GM18868 (cell line): ENCODE measurements around the gene ATG5.

Experiments used
- ATAC-seq: cut with Tn5 transposase; IDR thresholded peaks from one replicate; pipeline ENCODE4 v1.9.1; 2021; ENCODE audit warnings: mild to moderate bottlenecking, moderate library complexity; ENCODE audit not compliant: unreplicated experiment

Gene ATG5

GRCh38 chr6:106226676-106227075, 98.9 kb downstream of the ATG5 start:
- ATAC-seq: no peak

GRCh38 chr6:106225581-106225980, 100.0 kb downstream of the ATG5 start:
- no peak for ATAC-seq

DNA sequence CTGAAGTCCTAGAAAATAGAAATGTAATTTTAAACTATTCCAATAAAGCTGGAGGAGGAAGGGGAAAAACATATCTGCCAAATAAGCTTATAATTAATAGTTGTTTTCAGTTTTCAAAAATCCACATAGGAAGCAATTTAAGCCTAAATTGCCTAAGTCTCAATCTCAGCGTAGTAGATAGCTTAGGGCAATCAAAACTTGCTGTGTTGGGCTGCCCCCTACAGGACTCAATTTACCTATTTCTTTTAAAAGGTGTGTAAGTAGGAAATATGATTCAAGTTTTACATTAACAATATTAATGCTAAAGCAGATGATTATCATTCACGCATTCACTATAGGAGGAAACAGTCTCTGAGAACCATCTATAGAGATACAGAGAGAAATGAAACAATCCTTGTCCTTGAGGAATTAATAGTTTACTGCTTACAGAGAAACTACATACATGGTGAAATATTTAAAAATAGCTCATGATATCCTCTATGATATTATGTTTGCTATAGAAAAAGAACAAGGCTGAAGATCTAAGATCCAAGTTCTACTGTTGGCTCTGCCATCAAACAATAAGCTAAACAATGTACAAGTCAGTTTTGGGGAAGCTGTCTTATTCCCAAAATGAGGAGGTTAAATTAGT, 102.1 kb downstream of the ATG5 start:
- ATAC-seq: peak; percentile 54

DNA sequence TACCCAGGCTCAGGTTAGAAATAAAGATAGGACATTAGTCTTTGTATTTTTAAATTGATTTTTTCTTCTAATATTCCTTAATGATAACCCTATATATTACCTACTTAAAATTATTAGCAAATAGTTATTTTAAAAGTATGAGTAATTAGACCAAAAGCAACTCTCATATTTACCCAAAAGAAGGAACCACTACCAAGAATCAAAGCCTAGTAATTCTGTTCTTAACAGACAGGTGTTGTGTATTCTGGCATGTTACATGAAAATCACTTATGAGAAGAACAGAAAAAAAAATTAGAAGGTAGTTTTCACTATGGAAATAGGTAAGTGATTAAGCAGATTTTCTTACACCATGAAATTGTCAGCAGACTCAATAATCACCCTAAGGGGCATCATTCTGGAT, 105.1 kb downstream of the ATG5 start:
- peak; percentile 77 for ATAC-seq

DNA sequence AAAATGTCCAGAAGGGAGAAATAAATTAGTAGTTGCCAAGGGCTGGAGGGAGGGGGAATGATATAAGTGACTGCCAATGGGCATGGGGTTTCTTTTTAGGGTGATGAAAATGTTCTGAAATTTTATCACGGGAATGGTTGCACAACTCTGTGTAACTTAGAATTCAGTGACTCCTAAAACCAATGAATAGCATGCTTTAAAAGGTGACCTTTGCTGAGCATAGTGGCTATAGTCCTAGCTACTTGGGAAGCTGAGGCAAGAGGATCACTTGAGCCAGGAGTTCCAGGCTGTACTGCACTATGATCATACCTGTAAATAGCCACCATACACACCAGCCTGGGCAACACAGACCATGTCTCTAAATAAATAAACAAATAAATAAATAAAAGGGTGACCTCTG, 109.0 kb downstream of the ATG5 start:
- ATAC-seq: no peak

DNA sequence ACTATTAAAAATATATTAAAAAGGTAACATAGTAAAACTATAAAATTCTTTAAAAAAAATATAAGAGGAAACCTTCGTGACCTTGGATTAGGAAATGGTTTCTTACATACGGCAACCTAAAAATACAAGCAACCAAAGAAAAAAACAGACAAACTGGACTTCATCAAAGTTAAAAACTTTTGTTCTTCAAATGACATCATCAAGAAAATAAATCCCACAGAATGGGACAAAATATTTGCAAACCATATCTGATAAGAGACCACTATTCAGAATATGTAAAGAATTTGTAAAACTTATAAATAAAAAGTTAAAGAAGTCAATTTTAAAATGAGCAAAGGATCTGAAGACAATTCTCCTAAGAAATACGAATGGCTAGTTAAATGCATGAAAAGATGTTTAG, 110.0 kb downstream of the ATG5 start:
- ATAC-seq: no peak

GRCh38 chr6:106214531-106214930, 111.0 kb downstream of the ATG5 start:
- no peak for ATAC-seq

- ATAC-seq: no peak
These were observed 111.8 kb downstream of the ATG5 start for GRCh38 chr6:106213660-106214289.

GRCh38 chr6:106212576-106212975, 113.0 kb downstream of the ATG5 start:
- ATAC-seq: no peak

DNA sequence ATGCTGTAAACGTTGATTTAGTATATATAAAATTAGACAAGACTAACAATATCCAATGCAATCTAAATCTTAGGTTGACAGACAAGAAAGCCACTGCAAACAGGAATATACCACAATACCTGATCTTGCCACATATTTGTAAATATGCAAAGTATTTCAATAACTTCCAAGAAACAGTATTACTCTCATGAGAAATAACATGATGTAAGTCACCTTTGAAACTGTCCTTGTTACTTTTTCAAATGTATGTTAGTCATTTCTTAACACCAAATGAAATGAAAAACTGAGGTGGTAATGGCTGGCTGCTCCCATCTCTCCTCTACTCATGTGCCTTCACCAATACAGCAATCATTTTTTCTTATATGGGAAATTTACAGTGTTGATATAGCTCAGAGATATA, 118.7 kb downstream of the ATG5 start:
- ATAC-seq: peak; percentile 72

DNA sequence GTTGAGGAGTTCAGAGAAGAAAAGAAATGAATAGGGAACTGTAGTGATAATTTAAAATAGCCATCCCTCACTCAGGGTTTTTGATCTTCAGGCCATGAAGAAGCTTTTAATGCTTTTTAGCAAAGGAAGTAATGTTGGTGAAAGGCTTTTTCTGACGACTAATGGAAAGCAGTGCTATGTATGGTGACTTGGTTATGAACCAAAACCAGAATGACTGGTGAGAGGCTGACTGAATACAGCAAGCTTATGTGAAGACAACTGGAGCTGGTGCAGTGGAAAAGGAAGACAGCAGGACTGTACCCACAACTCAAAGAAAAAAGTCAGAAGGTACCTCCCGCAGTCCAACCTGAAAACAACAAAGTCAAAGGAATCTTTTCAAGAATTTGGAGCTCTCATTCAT, 120.6 kb downstream of the ATG5 start:
- ATAC-seq: no peak

DNA sequence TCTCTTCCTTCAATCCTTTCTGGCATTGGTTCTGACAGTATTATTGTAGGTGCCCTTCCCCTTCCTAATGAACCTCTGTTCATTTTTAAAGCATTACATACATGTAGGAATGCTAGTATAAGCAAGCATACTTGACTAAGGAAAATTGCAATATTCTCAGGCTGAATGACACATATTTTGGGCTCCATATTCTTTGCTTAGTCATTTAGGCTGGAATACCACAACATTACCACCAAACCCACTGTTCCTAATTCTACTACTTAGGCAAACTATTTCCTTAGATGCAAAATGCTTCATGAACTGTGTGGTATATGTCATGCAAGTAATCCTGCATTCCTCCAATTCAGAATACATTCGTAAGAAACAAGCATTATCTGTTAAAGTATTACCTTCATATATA, 125.6 kb downstream of the ATG5 start:
- ATAC-seq: no peak

GRCh38 chr6:106199331-106199730, 126.2 kb downstream of the ATG5 start:
- ATAC-seq: no peak

DNA sequence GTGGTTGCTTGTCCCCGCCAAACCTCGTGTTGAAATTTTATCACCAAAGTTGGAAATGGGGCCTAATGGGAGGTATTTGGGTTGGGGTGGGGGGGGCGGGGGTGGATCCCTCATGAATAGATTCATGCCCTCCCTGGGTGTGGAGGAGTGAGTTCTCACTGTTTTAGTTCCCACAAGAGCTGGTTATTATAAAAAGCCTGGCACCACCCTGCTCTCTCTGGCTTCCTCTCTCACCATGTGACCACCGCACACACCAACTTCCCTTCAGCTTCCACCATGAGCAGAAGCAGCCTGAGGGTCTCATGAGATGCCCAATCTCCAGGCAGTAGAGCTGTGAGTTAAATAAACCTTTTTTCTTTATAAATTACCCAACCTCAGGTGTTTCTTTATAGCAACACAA, 128.1 kb downstream of the ATG5 start:
- no peak for ATAC-seq

DNA sequence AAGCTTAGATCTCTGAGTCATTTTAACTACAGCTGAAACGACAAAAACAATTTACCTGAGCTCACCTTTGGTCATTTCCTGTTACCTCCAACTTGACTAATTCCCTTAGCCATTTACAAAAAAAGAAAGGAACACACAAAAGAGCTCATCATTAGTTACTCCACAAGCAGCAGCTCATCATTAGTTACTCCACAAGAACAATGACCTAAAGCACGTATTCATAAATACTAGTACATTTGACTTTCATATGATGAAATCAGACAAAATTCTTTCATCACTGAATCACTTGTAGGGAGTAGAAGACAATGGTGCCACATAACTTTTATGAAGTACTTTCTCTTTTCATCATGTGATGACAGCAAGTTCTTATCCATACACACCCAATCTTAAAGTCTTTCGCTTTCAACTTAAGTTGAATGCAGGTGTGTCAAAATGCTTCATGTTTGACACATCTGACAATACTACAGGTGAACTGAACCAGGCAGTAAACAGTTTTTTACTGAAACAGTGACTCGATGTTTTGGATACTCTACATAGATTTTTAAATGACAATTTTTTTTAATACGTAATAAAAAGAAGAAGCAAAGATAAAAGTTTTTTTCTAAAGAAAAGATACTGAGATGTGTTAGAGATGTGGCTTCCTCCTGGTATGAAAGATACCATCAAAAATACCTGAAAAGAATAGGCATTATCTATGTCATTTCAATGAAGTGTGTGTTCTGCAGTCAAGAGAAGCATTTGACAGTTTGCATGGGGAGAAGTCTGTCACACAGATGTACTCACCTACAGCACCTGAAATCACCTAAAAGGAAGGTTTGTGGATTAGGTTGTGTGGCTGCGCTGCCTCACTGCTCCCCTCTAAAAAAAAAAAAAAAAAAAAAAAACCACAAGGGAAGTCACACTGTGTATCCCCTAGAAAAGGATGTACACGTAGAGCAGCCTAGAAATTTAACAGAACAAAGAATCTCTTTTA, 130.3 kb downstream of the ATG5 start:
- ATAC-seq: peak; percentile 50

- no peak for ATAC-seq
These were observed 132.7 kb downstream of the ATG5 start for GRCh38 chr6:106192824-106193223.

DNA sequence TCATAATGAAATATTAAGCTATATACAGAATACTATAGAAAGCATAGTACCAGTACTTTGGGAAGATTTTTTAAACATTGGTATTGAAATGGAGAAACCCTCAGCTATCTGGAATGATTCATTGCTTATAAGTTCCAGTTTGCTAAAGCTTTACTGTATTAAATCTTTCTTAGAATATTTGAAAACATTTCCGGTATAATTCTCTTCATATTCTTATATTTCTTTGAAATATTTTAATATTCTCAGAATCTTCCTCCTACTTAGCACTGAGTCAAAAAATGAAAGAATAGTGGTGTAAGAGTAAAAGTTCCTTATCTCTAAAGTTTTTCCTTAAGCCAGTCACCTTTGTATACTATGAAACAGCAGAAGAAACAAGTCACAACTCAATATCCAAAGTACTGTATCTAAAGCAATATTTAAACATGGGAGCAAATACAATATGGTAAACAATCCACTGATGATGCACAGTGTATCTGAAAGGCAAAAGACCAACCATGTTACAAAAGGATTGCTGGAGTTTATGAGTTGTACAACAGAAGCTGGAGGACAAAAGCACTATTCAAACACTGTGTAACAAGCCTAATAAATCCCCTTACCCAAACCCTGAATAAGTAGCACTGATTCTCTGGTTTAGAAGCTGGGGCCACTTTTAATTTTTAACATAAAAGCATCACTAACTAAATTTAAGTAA, 137.3 kb downstream of the ATG5 start:
- ATAC-seq: no peak

DNA sequence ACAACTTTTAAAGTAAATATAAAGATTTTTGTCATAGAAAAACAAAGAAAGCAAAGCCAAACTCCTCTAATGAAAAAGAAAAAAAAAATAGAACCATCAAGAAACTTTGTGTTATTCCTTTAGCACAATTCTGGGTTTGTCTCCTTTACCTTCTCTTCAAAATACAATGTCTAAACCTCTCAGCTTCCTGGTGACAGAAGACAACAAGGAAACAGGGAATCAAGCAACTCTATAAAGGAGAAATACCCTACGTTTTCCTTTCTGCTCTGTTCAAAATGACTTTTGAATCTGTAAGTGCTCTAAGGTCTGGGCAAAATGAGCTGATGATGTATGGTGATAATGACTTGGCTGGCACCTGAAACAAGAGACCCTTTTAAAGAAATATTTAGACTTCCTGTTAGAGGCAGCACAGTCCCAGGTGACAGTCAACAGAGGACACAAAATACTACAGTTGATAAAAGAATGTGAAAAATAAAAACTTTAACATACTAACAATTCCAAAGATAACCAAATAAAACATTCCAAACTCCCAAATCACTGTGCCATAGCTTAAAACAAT, 138.1 kb downstream of the ATG5 start:
- ATAC-seq: no peak

DNA sequence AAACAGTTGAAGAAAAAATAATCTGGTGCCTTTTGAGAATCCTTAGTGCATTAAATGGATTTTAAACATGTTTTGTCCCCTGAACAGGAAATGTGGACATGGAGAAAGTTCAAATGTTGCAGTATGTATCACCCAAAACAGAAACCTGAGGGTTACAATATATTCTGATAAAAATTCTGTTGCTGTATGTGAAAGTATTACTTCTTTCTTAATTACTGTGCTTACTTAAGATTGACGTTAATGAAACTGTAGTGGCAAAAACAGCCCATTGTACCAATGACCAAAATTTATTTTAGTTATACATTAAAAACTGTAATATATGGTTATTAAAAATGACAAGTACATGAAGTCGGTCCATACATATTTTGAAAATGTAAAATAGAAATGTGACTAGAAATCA, 138.8 kb downstream of the ATG5 start:
- ATAC-seq: no peak

DNA sequence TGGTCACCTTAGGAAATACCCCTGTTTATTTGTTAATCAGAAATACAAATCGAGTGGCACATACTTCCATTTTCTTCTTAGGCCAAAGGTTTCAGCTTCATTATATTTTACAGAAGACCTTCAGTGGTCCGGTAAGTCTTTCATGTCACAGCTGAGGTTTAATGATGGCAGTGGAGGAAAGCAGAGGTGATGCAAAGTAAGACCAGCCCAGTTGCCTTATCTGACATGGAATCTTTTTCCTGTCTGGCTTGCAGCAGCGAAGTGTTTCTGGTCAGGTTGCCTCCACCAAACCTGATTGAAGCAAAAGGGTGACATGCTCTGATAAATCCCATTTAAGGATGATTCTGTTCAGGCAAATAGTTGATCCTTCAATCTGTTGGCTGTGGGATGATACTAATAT, 139.4 kb downstream of the ATG5 start:
- no peak for ATAC-seq

DNA sequence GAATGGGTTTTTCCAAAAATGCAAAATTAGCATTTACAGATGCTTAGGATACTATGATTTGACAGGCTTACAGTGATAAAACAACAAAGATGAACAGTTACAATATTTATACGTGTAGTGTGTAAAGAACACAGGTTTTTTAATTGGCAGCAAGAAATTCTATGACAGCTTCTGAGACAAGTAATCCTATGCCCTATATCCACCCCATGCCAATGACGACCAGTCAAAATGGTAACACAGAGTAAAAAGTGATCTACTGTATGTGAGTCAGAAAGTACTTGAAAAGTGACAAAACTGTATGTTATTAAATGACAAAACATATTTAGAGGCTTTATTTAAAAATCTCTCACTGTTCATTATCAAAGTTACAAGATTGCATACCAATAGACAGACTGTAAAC, 139.9 kb downstream of the ATG5 start:
- no peak for ATAC-seq
